Renal cortical epithelial cell (primary cell): ENCODE data around the gene PAK5. TPM values are rescaled to one million over a fixed set of nuclear protein-coding genes. Genes with fewer than 3 reads are reported as not detected.
A peak's percentile ranks its signal among the peaks of the same experiment; 100 is the strongest.
"Not testable (repeated sequence)": the region's sequence is repeated elsewhere in the genome, so short reads cannot be mapped to it uniquely, and the experiment has no call there.

Experiments used
- DNase-seq: peaks from one replicate; pipeline ENCODE4 v3.0.0-alpha.2; 2011; ENCODE audit warnings: low read depth
- total RNA-seq: library from RNA; depleted of rRNA; stranded (reverse); fragments of >200 nt; gene quantifications from 2 replicates; pipeline ENCODE4 v1.2.3, GENCODE V29; 2014

Gene PAK5
- total RNA-seq, 1 donor from 2014 or later = not detected

DNA sequence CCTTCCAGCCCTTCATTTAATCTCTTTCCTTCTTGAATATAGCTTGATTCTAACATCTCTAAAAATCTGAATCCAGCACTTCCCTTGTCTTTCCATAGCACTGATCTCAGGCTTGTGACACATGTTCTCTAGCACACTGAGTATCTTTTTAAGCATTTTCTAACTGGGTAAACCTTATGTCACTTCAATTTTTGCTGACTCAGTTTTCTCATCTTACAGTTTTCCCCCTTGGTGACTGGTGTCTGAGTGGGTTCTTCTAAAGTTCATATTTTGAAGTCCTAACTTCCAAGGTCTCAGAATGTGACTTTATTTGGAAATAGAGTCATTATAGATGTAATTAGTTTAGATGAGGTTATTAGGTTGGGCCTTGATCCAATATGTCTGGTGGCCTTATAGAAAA, 153.9 kb downstream of the PAK5 start:
- no peak for DNase-seq

DNA sequence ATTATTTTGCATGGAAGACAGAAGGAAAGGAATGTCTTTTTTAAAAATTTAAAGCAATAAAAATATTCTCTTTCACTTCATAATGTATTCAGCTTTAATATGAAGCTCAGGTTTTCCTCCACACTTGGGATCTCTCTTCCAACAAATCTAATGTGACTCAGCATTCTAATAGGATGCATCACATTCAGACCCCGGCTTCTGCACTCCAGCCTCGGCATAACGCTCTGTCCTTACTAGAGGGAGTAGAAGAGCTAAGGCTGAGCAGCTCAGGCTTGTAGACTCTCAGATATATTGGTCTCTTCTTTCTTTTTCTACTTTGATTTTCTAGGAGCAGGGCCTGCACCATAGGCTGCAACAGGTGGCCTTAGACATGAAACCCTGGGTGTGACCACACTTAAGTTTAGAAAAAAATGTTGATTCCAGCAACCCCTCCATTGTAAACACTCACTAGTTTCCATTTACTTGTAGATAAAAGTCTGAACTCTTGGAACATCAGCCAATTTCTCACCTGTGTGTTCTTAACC, 161.7 kb downstream of the PAK5 start:
- no peak for DNase-seq

DNA sequence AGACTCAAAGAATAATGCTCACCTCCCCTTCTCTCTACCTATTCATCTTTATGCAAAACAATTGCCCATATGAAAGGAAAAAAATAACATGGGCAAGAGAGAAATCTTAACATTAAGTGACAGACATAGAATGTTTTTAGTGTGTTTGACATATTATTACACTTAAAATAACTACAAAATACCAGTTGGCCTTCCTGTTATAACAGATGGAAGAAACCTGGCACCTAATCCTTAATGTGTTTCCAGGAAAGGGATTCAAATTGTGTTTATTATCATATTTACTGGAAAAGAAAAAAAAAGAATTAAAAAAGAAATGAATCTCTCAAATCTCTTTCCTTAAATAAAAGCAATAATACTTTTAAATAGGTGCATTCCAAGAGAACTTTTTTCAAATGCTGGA, 165.9 kb downstream of the PAK5 start:
- DNase-seq = no peak

DNA sequence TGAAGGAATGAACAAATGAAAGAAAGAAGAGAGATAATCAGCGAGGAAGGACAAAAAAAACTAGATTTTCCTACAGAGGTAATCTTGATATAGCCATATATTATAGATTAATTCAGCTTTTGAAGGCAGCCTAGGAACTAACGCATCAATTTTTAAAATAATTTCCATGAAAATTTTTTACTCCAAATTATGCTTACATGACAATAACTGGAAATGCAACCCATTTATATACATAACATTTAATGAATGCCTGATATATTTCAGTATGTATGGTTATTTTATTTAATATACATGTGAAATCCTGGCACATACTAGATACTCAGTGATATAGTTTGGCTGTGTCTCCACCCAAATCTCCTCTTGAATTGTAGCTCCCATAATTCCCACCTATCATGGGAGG, 166.8 kb downstream of the PAK5 start:
- DNase-seq = no peak

DNA sequence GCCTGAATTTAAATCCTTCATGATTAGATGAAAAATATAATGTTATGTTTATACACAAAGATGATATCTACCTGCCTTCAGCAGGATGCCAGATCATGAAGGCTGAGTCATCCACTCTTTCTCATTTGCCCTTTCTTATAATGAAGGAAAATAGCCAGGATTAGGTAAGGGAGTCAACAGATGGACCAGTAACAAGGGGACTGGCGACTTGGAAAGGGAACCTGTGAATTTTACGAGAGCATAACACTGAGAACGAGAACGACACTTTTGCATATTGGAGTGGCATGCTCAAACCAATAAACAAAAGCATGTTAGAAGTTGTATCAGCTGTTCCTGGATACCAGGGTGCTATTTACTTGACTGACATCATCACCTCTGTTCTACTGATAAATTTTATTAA, 170.5 kb downstream of the PAK5 start:
- no peak for DNase-seq

DNA sequence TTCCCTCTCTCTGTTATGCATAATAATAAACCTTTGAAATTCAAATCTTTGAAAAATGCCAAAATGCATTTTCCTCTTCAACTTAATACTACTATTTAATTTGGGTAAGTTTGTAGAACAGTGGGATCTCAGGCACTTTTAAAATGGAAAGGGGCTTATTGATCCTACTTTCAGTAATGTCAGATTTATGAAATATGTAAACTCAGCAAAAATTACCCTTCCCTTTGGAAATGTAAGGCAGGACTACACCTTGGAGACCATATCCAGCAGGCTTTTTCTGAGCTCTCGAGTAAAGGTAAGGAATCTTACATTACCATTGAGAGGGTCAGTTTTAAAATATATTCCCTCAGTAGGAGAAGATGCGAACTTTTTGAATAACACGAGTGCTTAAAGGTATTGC, 175.5 kb downstream of the PAK5 start:
- no peak for DNase-seq

DNA sequence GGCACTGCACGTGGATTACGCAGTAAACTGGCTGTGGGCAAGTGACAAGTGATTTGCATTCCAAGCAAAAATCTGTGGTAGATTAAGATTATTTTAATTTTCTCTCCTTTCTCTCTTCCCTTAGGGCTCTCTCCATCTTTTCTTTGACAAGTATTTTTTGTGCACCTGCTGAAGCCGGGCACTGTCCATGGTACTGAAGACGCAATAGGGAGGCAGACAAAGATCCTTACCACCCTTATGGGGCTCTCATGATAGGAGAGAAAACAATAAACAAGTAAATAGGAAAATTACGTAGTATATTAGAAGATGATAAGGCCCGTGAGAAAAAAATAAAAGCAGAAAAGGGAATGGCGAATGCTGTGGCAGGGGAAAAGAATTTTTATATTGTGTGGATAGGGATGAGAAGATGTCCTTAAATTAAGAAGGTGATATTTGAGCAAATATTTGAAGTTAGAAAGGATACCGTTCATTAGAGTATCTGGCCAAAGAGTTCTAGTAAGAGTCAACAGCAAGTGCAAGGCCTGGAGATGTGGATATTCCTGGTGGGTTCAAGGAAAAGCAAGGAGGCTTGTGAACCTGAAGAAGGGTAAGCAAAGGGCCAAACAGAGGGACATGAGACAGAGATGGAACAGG, 178.5 kb downstream of the PAK5 start:
- DNase-seq = peak; percentile 2

DNA sequence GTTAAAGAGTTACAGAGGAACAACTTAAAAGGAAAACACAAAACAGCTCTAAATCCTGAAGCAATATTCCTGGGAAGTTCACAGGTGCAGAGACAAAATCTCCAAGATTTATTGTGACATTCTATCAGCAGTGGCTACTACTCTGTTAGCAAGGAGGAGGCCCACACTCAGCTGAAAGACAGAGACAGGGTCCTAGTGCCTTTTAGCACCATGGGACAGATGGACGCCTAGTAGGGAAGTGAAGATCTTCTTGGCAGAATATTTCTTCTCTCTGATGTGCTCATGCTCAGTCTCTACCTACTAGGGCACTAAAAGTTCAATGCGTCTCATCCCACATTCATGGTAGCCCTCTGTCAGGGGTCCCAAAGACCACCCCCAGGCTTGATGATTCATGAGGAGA, 191.1 kb downstream of the PAK5 start:
- DNase-seq = no peak

DNA sequence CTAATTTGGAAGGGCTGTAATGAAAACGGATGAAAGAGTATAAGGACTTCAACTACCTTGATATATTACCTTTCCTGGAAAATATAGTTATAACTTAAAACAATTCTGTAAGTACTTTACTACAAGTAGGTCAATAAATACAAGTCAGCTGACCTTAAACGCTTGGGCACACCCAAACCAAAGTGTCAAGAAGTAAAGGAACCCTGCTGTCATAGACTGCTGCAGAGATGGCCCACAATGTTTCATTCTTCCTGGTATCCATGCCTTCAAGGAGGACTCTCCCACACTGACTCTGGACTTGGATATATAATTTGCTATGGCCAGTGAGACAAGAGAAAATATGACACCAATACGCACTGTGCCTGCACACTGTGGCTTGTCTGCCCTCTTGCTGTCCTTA, 192.5 kb downstream of the PAK5 start:
- no peak for DNase-seq

DNA sequence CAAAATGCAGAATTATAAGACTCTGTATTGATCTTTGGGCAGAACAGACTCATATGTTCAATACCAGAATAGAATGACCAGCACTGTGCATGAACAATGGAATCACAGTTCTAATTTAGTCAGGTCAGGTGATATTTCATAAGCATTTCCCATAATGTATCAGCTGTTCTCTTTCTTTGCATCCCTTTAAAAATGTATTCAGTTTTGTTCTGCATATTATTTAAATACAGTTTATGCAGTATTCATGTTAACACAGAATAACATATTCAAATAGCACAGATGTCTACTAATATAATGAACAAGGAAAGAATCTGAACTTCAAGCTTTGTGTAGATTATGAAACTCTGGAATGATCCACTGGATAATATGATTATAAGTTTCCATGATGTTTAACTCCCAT, 196.0 kb downstream of the PAK5 start:
- no peak for DNase-seq

DNA sequence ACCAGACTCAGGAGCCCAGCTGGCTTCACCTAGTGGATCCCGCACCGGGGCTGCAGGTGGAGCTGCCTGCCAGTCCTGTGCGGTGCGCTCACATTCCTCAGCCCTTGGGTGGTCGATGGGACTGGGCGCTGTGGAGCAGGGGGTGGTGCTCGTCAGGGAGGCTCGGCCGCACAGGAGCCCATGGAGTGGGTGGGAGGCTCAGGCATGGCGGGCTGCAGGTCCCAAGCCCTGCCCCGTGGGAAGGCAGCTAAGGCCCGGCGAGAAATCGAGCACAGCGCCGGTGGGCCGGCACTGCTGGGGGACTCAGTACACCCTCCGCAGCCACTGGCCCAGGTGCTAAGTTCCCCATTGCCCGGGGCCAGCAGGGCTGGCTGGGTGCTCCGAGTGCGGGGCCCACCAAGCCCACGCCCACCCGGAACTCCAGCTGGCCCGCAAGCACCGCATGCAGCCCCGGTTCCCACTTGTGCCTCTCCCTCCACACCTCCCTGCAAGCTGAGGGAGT, 197.3 kb downstream of the PAK5 start:
- not testable (repeated sequence) for DNase-seq

DNA sequence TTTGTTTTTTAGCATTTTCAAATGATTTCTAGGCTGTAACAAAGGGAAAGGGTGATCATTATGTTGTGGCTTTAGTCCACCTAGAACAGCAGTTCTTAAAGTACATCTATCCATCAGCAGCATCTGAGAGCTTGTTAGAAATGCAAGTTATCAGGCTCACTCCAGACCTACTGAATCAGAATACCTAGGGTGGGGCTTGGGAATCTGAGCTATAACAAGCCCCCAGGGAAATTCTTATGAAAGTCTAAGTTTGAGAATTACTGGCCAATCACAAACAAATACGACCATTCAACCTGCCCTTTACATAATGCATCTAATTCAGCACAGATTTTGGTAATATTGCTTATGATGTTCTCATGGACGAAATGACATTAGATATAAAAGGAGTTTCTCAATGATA, 201.0 kb downstream of the PAK5 start:
- no peak for DNase-seq

DNA sequence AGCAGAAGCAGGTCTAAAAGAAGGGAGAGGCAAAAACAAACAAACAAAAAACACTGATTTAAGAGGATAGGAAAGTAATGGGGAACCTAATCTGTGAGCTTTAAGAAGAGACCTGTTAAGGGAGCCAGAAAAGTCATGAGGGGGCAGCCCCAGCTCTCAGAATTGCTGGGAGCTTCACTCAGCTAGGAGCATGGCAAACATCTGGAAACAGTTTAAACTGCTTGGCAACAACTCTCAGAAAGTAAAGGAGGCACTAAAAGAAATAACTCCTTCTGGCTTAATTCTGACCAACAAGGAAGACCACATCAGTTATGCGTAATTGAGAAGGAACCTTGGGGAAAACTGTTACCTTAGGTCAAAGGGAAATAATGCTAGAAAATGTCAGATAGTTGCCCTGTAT, 203.1 kb downstream of the PAK5 start:
- no peak for DNase-seq

DNA sequence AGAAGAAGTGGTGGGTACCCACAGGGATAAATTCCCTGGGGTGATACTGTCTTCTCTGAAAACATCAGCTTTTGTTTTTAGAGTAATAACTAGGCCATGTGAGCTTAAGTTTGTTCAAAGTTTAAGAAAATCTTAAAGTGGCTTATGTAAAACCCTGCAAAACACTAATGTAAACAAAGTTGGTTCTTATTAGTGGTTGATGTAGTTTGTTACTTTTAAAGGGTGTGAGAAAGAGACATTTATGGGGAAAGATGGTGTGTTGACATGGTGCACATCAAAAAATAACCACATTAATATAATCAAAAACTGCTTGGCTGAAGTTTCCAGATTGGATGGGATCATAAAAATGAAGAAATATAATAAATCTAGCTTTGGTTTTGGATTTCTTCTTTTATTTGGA, 204.5 kb downstream of the PAK5 start:
- DNase-seq = no peak

DNA sequence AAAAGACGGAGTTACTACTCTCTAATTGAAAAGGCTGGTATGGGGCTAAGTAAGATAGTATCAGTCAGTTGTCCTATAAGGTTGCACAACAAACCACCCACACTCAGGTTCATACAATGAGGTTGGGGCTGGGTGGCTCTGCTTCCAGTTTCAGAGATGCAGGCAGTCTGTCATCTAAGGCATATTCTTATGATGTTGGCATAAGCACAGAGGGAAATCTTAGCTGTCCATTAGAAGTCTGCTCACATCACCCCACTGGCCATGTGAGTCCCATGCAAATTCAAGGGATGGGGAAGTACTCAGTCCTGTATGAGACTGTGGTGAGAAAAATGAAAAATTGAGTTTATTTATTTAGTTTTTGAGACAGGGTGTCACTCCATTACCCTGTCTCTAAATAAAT, 205.9 kb downstream of the PAK5 start:
- no peak for DNase-seq

DNA sequence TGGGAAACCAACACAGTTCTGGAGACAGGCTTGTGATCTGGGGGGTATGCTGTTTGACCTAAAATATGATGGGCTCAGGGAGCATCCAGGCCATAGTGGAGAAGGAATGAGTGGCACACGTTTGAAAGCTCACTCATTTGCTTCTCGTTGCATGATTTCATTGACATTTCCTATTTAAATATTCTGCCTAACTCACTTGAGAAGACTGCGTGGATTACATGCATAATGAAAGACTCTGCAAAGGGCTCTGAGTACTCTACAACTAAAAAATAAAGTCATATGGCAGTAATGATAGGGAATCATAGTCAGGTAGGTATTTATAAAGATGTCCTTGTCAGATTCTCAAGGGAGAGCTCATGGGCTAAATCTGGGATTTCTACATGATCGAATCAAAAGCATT, 206.6 kb downstream of the PAK5 start:
- DNase-seq = no peak

DNA sequence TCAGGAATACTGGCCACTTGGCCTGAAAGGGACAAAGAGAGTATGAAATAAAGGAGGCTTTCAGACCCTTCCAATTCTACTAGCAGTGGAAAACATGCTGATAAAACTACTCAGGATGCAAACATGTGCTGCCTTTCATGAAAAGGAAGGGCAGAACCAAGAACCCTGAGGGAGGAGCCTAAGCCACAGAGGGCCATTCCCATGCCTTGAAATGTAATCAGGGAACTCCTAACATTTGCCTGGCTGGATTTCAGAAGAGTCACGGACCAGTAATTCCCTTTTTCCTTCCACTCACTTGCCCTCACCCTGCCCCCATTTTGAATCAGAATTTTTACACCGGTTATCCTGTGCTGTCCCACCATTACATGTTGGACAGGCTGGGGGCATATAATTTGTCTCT, 208.3 kb downstream of the PAK5 start:
- DNase-seq = peak; percentile 4

DNA sequence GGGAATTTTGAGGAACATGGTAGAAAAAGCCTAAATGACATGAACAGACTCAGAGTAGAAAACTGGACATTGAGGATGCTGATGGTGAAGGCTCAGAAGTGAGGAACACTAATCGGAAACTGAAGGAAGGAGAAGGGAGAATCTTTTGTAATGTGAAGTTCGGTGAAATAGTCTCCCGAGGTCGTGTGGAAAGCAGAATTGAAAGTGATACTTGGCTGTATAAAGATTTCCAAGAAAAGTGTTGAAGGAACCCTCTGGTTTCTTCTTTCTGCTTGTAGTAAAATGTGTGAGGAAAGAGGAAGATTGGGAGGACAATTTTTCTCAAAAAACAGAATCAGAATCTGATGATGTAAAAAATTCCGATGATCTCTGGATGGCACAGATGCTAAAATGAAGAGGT, 209.0 kb downstream of the PAK5 start:
- DNase-seq = no peak

DNA sequence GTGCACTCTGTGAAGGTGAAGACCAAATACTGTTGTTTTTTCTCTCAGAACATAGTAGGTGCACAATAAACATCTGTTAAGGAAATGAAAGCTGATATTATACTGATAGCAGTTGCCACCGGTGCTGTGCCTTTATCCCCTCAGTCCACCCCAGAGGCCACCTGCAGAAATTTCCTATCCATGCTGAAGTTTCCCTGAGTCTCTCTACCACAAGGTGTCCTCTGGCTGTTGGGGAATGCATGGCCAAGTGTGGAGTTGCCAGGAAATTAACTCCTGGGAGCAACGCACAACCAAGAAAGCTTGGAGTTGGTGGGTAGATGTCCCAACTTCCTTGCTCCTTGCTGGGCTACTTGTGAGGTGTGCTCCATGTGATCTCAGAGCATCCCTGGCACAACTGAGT, 210.3 kb downstream of the PAK5 start:
- no peak for DNase-seq

DNA sequence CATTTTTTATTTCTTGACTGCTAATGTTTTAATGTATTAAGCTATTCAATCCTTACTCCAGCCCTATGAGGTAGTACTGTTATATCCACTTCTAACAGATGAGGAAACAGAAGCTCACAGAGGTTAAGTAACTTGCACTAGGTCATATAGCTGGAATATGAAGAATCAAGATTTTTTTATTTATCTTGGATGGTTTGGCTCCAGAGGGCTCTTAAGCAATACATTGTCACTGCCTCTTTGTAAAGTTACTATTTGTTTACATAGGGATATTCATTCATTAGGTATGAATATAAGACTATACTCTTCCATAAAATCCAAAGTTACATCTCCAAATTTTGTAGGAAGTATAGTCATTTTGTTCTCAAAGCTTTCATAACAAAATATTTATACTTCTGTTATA, 210.7 kb downstream of the PAK5 start:
- no peak for DNase-seq

DNA sequence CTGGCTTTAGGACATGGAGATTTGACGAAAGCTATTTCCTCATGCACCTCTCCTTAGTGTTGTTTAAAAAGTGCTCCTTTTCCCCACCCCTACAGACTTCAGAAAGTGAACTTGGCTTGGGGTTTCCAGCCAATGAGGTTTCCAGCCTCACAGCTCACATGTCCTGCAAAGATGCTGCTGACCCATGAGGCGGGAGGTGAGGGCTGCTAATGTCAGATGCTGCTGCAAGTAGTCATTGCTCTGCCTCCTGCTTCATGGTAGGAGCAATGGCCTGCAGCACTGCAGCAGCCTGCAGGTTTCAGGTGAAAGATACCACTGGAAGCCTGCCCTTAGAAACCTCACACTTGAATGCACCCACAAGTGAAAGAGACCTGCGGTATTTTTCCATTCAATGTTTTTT, 211.7 kb downstream of the PAK5 start:
- no peak for DNase-seq

DNA sequence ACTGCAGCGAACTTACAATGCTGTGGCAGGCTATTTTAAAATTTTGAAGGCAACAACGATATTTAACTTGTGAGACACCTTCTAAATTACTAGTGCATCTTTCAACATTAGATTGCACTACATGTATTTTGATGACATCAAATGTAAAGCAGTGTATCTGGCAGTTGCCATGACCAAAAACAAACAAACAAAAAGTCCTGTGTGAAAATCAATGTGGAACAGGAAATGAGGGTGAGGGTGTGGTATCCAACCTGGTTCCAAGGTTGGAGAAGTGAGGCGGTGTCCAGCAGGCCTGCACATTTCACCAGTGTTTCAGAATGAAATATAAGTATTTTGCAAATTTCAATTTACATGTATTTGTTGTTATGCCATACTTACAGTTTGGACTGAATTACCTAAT, 212.5 kb downstream of the PAK5 start:
- DNase-seq = peak; percentile 16

DNA sequence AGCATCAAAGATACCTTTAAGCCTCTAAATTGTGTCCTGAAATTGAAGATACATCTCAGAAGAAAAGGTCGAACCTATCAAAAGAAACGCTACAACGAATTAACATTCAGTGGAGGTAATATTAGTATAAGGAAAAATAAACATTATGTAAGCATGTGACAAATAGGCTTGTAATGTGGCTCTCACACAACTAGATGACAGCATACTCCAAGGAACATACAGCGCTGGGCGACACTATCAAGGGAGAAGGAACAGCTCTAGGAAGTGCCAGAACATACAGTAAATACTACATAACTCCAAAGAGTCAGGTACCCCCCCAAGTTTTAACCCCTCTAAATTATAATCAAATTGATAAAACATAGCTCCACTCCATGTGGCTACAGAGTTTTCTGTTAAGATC, 220.9 kb downstream of the PAK5 start:
- DNase-seq = peak; percentile 21

DNA sequence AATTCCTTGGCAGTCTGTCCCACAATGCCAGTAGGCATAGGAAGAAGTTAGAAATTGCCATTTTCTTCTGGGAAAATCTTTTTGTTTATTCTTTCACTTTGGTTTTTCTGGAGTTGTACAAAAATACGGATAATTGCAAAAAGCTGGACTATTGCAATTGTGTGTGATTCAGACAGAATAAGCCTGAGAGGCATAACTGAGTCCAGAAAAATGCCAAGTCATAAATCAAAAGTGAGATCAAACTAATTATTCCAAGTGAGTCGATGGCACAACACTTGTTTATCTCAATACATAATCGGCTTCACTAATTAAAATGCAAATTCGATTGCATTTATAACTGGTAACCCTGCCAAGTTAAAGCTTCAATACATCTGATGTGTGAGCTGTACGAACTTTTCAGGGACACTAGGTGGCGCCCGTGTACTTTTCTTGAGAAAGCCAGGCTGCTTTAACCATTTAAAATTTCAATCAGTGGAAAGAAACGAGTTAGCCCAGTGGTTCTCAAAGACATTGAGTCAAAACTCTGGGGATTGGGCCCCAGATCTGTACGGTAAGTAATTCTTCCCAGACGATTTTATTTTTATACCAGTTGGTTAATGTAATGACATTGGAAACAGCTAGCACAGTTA, 221.9 kb downstream of the PAK5 start:
- peak; percentile 47 for DNase-seq
